Muscle layer of colon (tissue), 2 donors: ENCODE data around the gene THSD1.
"Not testable (repeated sequence)": the region's sequence is repeated elsewhere in the genome, so short reads cannot be mapped to it uniquely, and the experiment has no call there.

Source experiments
- H3K27ac ChIP-seq: one replicate; pipeline ENCODE4 v1.7.0; 2013; ENCODE audit warnings: low read depth, mild to moderate bottlenecking, low read length, moderate library complexity
- H3K27me3 ChIP-seq, 2 donors: one replicate each; pipeline ENCODE4 v1.7.0; 2013; ENCODE audit warnings: low read length in 2 of 2, mild to moderate bottlenecking in 2 of 2; ENCODE audit not compliant: insufficient read depth in 2 of 2, control insufficient read depth in 1 of 2
- H3K36me3 ChIP-seq: one replicate; pipeline ENCODE4 v1.7.0; 2013; ENCODE audit warnings: mild to moderate bottlenecking, low read length; ENCODE audit not compliant: insufficient read depth
- H3K4me1 ChIP-seq: one replicate; pipeline ENCODE4 v1.7.0; 2013; ENCODE audit warnings: mild to moderate bottlenecking, low read length; ENCODE audit not compliant: insufficient read depth
- H3K4me3 ChIP-seq, 2 donors: one replicate each; pipeline ENCODE4 v1.7.0; 2013; ENCODE audit warnings: low read length in 2 of 2, low read depth in 1 of 2, mild to moderate bottlenecking in 1 of 2, moderate library complexity in 1 of 2
- H3K9ac ChIP-seq: one replicate; pipeline ENCODE4 v1.7.0; 2013; ENCODE audit warnings: low read length
- H3K9me3 ChIP-seq: one replicate; pipeline ENCODE4 v1.7.0; 2013; ENCODE audit warnings: mild to moderate bottlenecking, low read length
- donor health status: abdominal sarcoma.
- donor health status: Adenocarcinoma of cecum.

Gene THSD1

GRCh38 chr13:52374873-52375411, 31.0 kb downstream of the THSD1 start:
- H3K36me3 ChIP-seq: no peaks in the 10 kb centered on the region
- H3K9ac ChIP-seq: no peak overlapping the region
- H3K4me3 ChIP-seq: no peak overlapping the region
- no peak overlapping the region for H3K27ac ChIP-seq
- no peaks in the 10 kb centered on the region for H3K27me3 ChIP-seq
- no peaks in the 10 kb centered on the region for H3K4me1 ChIP-seq
- H3K9me3 ChIP-seq: no peaks in the 10 kb centered on the region

- no peaks in the 10 kb centered on the region for H3K27me3 ChIP-seq
- no peaks in the 10 kb centered on the region for H3K36me3 ChIP-seq
- H3K4me3 ChIP-seq: no peak overlapping the region
- no peaks in the 10 kb centered on the region for H3K9me3 ChIP-seq
- no peak overlapping the region for H3K27ac ChIP-seq
- H3K9ac ChIP-seq: no peak overlapping the region
- H3K4me1 ChIP-seq: no peaks in the 10 kb centered on the region
Observed at GRCh38 chr13:52374389-52374788, 31.6 kb downstream of the THSD1 start.

GRCh38 chr13:52373277-52373676, 32.7 kb downstream of the THSD1 start:
- not testable (repeated sequence) for H3K36me3 ChIP-seq, H3K4me3 ChIP-seq, H3K27me3 ChIP-seq, H3K4me1 ChIP-seq, H3K9ac ChIP-seq, H3K27ac ChIP-seq, H3K9me3 ChIP-seq

- H3K4me1 ChIP-seq: no peaks in the 10 kb centered on the region
- no peak overlapping the region for H3K9ac ChIP-seq
- no peak overlapping the region for H3K4me3 ChIP-seq
- H3K27ac ChIP-seq: no peak overlapping the region
- H3K36me3 ChIP-seq: no peaks in the 10 kb centered on the region
- H3K9me3 ChIP-seq: no peaks in the 10 kb centered on the region
- H3K27me3 ChIP-seq: no peaks in the 10 kb centered on the region
Observed at GRCh38 chr13:52371736-52372247, 34.2 kb downstream of the THSD1 start.

- Histone ChIP-seq H3K27me3 (no peaks in the 10 kb centered on the region), H3K4me3 (no peak overlapping the region), H3K27ac (no peak overlapping the region), H3K9me3 (no peaks in the 10 kb centered on the region), H3K36me3 (no peaks in the 10 kb centered on the region), H3K4me1 (no peaks in the 10 kb centered on the region), H3K9ac (no peak overlapping the region)
Observed at GRCh38 chr13:52366291-52366690, 39.7 kb downstream of the THSD1 start.

- H3K36me3 ChIP-seq, H3K4me1 ChIP-seq, H3K4me3 ChIP-seq, H3K9me3 ChIP-seq, H3K27me3 ChIP-seq, H3K9ac ChIP-seq, H3K27ac ChIP-seq: not testable (repeated sequence)
Observed at GRCh38 chr13:52362169-52362887, 43.6 kb downstream of the THSD1 start.

- H3K27ac ChIP-seq: no peak overlapping the region
- H3K4me3 ChIP-seq: no peak overlapping the region
- no peaks in the 10 kb centered on the region for H3K9me3 ChIP-seq
- H3K36me3 ChIP-seq: no peaks in the 10 kb centered on the region
- H3K9ac ChIP-seq: no peak overlapping the region
- no peaks in the 10 kb centered on the region for H3K27me3 ChIP-seq
- no peaks in the 10 kb centered on the region for H3K4me1 ChIP-seq
Observed at GRCh38 chr13:52361225-52361624, 44.7 kb downstream of the THSD1 start.

GRCh38 chr13:52359534-52359933, 46.4 kb downstream of the THSD1 start:
- Histone ChIP-seq H3K9me3 (no peaks in the 10 kb centered on the region), H3K27ac (no peak overlapping the region), H3K27me3 (no peaks in the 10 kb centered on the region), H3K4me3 (no peak overlapping the region), H3K36me3 (no peaks in the 10 kb centered on the region), H3K9ac (no peak overlapping the region), H3K4me1 (no peaks in the 10 kb centered on the region)

- Histone ChIP-seq H3K9me3 (no peaks in the 10 kb centered on the region), H3K27me3 (no peaks in the 10 kb centered on the region), H3K27ac (no peak overlapping the region), H3K4me1 (no peaks in the 10 kb centered on the region), H3K36me3 (no peaks in the 10 kb centered on the region), H3K4me3 (no peak overlapping the region), H3K9ac (no peak overlapping the region)
Observed at GRCh38 chr13:52356327-52356726, 49.6 kb downstream of the THSD1 start.

GRCh38 chr13:52353193-52353592, 52.8 kb downstream of the THSD1 start:
- Histone ChIP-seq H3K4me3 (no peak overlapping the region), H3K4me1 (no peaks in the 10 kb centered on the region), H3K36me3 (no peaks in the 10 kb centered on the region), H3K9me3 (no peaks in the 10 kb centered on the region), H3K27ac (no peak overlapping the region), H3K9ac (no peak overlapping the region), H3K27me3 (no peaks in the 10 kb centered on the region)

GRCh38 chr13:52348983-52349780, 56.8 kb downstream of the THSD1 start:
- H3K4me3 ChIP-seq: no peak overlapping the region
- no peaks in the 10 kb centered on the region for H3K9me3 ChIP-seq
- no peaks in the 10 kb centered on the region for H3K4me1 ChIP-seq
- H3K9ac ChIP-seq: no peak overlapping the region
- H3K27me3 ChIP-seq: no peaks in the 10 kb centered on the region
- no peak overlapping the region for H3K27ac ChIP-seq
- H3K36me3 ChIP-seq: no peaks in the 10 kb centered on the region
